ENCODE measurements around the gene SEMA7A.
"Not testable (repeated sequence)": the region's sequence is repeated elsewhere in the genome, so short reads cannot be mapped to it uniquely, and the experiment has no call there.

The SEMA7A gene

DNA sequence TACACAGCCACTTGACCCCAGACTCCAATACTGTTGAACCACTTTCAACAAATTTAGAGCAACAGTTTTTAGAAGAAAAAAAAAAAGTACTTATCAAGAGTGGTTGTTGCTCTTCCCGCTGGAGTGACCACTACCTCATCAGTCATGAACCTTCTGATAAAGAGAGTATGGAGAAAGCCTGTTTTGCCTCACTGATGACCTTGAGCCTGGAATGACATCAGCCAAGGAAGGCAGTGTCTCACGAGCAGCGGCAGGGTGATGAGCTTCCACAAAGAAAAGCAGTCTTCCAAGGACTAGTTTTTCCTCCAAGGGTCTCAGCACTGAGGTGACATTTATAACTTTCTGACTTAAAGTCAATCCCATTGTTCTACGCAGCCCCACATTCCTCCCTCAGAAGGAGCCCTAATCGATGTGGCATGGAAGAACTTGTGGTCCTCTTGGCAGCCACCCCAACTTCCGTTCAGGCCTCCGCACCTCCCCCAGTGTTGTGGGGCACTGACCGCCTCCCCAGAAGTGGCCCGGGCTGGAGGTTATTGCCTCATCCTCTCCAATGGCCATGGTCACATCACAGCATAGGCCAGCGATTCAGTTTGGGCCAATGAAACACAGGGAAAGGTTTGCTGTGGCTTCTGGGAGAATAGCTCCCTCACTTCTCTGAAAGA is 64.5 kb downstream of the SEMA7A start:
- DNase-seq, result no peak

GRCh38 chr15:74368121-74368520 is 65.6 kb downstream of the SEMA7A start:
- no peak for DNase-seq

- no peak for DNase-seq
Observed at GRCh38 chr15:74367296-74367854, 66.4 kb downstream of the SEMA7A start, which contains the start of gene CYP11A1. CYP11A1 (minus strand) TSS chr15:74367646; CDS start chr15:74367585, 61 bp downstream.

GRCh38 chr15:74365598-74366445 is 67.9 kb downstream of the SEMA7A start:
- no peak for DNase-seq

DNA sequence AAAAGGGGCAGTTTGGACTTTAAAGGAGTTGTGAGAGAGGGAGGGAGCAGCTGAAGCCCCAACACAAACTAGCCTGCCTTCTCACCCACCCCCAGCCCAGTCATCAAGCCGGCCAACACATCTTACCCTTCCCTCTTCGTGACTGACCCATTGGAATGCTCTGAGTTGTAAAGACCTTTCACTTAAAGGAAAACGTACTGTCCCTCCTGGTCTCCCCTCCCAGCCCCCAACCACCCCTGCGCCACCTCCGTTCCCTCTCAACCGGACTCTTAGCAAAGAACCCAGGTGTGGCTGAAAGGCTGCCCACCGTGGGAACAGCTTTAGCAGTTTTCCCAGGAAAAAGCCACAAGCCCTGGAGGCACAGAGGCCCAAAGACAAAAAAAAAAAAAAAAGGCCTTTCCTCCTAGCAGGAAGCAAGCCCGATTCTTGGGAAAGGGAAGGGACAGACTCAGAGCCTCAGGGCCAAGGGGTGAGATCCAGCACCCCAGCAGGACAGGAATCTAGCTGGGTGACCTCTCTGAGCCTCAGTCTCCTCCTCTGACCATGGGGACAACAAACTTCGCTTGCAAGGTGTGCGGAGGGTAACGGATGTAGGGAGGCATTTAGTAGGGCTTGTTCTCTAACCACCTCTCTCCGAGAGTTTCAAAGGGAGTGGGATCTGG is 68.7 kb downstream of the SEMA7A start:
- no peak for DNase-seq

- no peak for DNase-seq
Observed at GRCh38 chr15:74362482-74362881, 71.3 kb downstream of the SEMA7A start.

DNA sequence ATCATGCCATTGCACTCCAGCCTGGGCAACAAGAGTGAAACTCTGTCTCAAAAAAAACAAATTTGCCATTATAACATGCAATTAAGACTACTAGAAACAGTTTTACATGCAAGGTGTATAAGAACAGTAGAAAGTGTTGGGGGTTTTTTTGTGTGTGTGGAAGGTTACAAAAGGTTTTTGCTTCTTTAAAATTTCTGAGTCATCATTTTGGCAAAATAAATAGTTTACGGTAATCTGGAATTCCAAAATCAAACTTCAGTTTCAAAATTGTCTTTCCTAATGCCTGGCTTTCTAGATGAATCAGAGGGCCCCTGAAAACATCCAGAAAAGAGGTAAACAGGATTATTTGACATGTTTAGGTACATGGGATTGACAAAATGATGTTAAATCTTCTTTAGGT is 72.9 kb downstream of the SEMA7A start:
- DNase-seq, result not testable (repeated sequence)

GRCh38 chr15:74359376-74359775 is 74.4 kb downstream of the SEMA7A start:
- DNase-seq, result not testable (repeated sequence)
